HL-60 (cell line): ENCODE data around the gene RCOR3.

Experiments used
- CTCF ChIP-seq: IDR thresholded peaks from one replicate; pipeline ENCODE4 v1.5.1; 2011; ENCODE audit warnings: low read length, control low read depth, inconsistent platforms; ENCODE audit not compliant: insufficient read depth
- GABPA ChIP-seq: IDR thresholded peaks from 2 replicates; pipeline ENCODE4 v1.6.1; 2012; ENCODE audit warnings: low read depth
- POLR2AphosphoS5 ChIP-seq: IDR thresholded peaks from 2 replicates; pipeline ENCODE4 v1.6.1; 2012; ENCODE audit warnings: low read depth
- SPI1 ChIP-seq: IDR thresholded peaks from 2 replicates; pipeline ENCODE4 v1.6.1; 2012; ENCODE audit warnings: low read depth, mild to moderate bottlenecking, borderline replicate concordance
- TF ChIP-seq, protein P1 (sequence below): IDR thresholded peaks from 2 replicates; pipeline ENCODE4 v1.6.1; 2012; ENCODE audit warnings: low read depth; ENCODE audit not compliant: insufficient replicate concordance

DNA sequence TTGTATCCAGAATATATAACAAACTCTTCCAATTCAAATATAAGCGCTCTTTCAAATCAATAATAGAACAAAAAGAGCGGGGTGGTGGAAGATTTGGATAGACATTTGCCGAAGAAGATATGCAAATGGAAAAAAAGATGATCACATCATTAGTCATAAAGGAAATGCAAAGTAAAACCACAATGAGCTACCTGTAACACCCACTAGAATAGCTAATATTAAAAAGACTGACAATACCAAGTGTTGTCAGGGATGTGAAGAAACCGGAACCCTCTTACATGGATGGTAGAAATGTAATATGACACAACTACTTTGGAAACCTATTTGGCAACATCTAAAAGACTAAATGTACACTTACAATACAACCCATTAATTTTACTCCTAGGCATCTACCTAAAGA lies 61.8 kb downstream of the RCOR3 start:
- no peak for TF ChIP-seq CTCF
- TF ChIP-seq SPI1: no peak
- TF ChIP-seq GABPA: no peak
- TF ChIP-seq POLR2AphosphoS5: no peak
- TF ChIP-seq, protein P1, sequence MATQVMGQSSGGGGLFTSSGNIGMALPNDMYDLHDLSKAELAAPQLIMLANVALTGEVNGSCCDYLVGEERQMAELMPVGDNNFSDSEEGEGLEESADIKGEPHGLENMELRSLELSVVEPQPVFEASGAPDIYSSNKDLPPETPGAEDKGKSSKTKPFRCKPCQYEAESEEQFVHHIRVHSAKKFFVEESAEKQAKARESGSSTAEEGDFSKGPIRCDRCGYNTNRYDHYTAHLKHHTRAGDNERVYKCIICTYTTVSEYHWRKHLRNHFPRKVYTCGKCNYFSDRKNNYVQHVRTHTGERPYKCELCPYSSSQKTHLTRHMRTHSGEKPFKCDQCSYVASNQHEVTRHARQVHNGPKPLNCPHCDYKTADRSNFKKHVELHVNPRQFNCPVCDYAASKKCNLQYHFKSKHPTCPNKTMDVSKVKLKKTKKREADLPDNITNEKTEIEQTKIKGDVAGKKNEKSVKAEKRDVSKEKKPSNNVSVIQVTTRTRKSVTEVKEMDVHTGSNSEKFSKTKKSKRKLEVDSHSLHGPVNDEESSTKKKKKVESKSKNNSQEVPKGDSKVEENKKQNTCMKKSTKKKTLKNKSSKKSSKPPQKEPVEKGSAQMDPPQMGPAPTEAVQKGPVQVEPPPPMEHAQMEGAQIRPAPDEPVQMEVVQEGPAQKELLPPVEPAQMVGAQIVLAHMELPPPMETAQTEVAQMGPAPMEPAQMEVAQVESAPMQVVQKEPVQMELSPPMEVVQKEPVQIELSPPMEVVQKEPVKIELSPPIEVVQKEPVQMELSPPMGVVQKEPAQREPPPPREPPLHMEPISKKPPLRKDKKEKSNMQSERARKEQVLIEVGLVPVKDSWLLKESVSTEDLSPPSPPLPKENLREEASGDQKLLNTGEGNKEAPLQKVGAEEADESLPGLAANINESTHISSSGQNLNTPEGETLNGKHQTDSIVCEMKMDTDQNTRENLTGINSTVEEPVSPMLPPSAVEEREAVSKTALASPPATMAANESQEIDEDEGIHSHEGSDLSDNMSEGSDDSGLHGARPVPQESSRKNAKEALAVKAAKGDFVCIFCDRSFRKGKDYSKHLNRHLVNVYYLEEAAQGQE: no peak
